Neuron (in vitro differentiated cells): ENCODE measurements around the gene TMEM187.

Source experiments
- H2AFZ ChIP-seq: one replicate; pipeline ENCODE4 v1.6.1; 2013; ENCODE audit warnings: low read depth, mild to moderate bottlenecking, inconsistent platforms, low read length, moderate library complexity
- H3K27me3 ChIP-seq: one replicate; pipeline ENCODE4 v1.6.1; 2013; ENCODE audit warnings: low read length; ENCODE audit not compliant: insufficient read depth
- H3K36me3 ChIP-seq: one replicate; pipeline ENCODE4 v1.6.1; 2013; ENCODE audit warnings: low read length; ENCODE audit not compliant: insufficient read depth
- H3K4me1 ChIP-seq: one replicate; pipeline ENCODE4 v1.6.1; 2013; ENCODE audit warnings: low read length; ENCODE audit not compliant: insufficient read depth
- H3K4me3 ChIP-seq: 2 replicates; pipeline ENCODE4 v1.5.1; 2013; ENCODE audit warnings: mild to moderate bottlenecking, low read length, moderate library complexity
- H3K9me3 ChIP-seq: one replicate; pipeline ENCODE4 v1.6.1; 2013; ENCODE audit warnings: low read length

TMEM187 gene

DNA sequence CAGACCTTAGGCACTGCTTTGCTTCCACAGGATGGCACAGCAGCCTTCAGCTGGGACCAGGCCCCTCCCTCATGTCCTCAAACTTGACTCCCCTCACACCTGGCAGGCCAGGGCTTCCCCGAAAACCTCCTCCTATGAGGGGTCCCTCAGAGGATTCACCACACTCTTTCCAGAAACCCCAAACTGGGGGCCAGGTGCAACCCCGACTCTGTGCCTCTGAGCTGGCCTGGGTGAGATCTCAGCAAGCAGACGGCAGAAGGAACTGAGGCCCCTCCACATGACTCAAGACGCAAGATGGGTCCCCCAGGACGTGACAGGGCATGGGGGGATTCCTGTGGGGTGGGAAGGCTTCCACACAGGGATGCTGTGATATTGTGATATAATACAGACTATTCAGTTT is 7.1 kb upstream of the TMEM187 start:
- peaks cover 30% of the 10 kb centered on the region for H3K4me1 ChIP-seq
- H3K27me3 ChIP-seq = no peaks in the 10 kb centered on the region
- H2AFZ ChIP-seq = no peak overlapping the region
- H3K4me3 ChIP-seq = no peak overlapping the region
- peaks cover 32% of the 10 kb centered on the region for H3K36me3 ChIP-seq
- H3K9me3 ChIP-seq = no peaks in the 10 kb centered on the region

DNA sequence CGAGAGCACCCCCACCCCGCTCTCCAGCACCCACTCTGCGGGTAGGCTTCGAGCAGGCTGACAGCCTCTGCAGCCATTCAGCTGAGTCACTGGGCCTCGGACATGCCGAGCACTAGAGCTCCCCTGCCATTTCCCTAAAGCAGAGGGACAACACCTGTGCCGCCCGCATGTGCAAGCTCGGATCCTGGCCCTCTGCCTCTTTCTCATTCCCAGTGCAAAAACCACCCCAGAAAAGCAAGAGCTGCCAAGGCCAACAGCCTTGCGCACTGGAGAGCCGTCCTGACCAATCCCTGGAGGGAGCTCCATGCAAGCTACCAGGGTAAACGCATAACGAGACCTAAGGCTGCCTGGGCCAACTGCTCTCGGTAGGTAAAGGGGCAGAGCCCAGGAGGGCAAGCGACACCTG is 6.3 kb upstream of the TMEM187 start:
- Histone ChIP-seq H3K4me1 (peaks cover 30% of the 10 kb centered on the region), H3K27me3 (no peaks in the 10 kb centered on the region), H2AFZ (no peak overlapping the region), H3K36me3 (peaks cover 24% of the 10 kb centered on the region), H3K4me3 (no peak overlapping the region), H3K9me3 (no peaks in the 10 kb centered on the region)

DNA sequence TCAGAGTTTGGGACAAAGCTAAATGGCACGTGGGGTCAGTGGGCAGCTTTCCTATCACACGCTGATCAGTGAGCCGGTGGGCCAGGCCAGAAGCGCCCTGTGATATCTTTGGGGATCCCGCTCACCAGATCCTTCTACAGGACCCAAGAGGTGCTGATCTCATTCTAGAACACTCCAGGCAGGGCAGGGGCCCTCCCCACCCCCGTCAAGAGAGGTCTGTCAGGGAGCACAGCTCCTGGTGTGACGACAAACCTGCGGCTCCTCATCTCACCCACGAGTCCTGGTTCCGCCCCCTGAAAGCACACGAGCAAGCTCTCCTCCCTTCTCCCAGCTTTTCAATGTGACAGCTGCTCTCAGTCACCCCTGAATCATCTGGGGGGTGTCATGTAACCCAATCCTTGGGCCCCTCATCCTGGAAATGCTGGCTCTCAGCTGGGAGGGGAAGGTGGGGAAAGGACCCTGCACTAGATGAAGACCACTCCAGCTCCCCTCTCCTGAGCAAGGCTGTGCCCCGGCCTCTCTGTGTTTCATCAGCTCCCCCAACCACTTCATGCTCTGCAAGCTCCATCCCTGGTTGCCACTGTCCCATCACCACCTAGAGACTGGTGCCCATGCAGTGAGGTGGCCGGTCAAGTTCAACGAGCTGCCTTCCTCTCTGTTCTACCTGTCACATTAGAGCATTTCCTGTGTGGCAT is 5.6 kb upstream of the TMEM187 start:
- Histone ChIP-seq H2AFZ (no peak overlapping the region), H3K27me3 (no peaks in the 10 kb centered on the region), H3K4me3 (no peak overlapping the region), H3K4me1 (peaks cover 30% of the 10 kb centered on the region), H3K36me3 (peaks cover 17% of the 10 kb centered on the region), H3K9me3 (no peaks in the 10 kb centered on the region)

DNA sequence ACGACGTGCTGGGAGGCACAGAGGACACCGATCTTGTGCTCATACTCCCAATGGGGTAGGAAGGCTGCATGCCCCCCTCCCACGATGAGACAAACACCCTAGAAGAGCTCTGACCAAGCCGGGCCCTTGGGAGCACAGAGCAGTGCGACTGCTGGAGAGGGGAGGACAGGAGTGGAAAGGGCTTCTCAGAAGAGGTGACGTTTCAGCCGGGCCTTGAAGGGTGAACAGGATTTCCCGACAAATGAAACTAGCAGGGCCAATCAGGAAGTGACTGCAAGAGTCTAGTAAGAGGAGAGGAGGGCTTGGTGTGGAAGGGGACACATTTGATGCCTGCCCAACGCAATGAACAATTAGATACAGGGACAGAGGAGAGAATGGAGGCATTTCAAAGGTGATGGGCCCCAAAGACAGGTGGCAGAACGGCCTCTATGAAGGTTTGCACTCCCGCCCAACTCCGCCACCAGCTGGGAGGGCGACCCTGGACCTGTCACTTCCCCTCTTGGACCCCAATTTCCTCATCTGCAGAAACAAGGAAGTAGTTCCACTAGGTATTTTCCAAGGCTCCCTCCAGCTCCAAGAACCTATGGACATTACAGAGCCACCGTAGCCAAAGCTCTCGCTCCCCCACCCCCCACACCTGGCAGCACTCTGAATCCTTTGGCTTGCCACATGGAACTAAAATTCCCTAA is 4.9 kb upstream of the TMEM187 start:
- Histone ChIP-seq H3K36me3 (peaks cover 10% of the 10 kb centered on the region), H3K9me3 (no peaks in the 10 kb centered on the region), H3K4me3 (no peak overlapping the region), H2AFZ (no peak overlapping the region), H3K4me1 (peaks cover 30% of the 10 kb centered on the region), H3K27me3 (no peaks in the 10 kb centered on the region)

DNA sequence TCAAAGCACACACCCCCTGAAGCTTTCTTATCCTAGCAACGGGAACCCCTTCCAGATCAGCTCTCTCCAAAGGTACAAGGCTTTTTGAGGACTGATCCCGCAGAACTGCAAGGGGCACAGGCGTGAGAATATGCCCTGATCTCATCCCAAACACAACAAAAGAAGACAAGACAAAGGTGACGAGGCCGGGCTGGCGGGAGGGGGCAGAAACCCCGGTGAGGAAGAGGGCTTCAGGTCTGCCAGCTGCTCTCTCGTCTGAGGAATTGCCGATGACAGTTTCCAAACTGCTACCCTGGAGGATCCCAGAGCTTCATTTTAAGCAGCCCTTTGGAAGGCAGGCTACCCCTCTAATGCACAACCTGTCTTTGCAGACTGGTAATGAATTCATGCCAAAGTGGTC is 4.3 kb upstream of the TMEM187 start:
- H3K27me3 ChIP-seq = no peaks in the 10 kb centered on the region
- H3K36me3 ChIP-seq = peaks cover 9% of the 10 kb centered on the region
- H3K4me3 ChIP-seq = no peak overlapping the region
- no peaks in the 10 kb centered on the region for H3K9me3 ChIP-seq
- H2AFZ ChIP-seq = no peak overlapping the region
- peaks cover 33% of the 10 kb centered on the region for H3K4me1 ChIP-seq

DNA sequence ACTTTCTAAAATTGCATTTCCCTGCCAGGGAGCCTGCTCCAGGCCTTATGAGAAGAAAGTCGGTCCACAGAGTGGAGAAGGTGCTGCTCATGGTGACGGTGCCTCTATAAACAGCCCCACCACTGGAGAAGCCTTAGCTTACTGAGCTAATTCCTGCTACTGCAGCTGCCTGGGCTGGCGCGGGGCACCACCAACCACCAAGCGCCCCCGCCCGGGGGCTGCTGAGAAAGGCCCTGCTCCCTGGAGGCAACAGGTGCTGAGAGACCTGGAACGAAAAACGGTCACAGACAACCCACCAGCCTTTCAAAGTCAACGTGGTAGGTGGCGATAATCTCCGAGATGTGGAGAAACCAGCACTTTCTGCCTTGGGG is 3.8 kb upstream of the TMEM187 start:
- peak overlapping the region; percentile 96 for H3K4me3 ChIP-seq
- peaks cover 38% of the 10 kb centered on the region for H3K4me1 ChIP-seq
- no peaks in the 10 kb centered on the region for H3K9me3 ChIP-seq
- H3K27me3 ChIP-seq = no peaks in the 10 kb centered on the region
- no peak overlapping the region for H2AFZ ChIP-seq
- H3K36me3 ChIP-seq = peaks cover 5% of the 10 kb centered on the region

- Histone ChIP-seq H3K27me3 (no peaks in the 10 kb centered on the region), H3K9me3 (no peaks in the 10 kb centered on the region), H2AFZ (no peak overlapping the region), H3K4me1 (peaks cover 43% of the 10 kb centered on the region), H3K36me3 (peaks cover 3% of the 10 kb centered on the region), H3K4me3 (peak overlapping the region; percentile 96)
These were observed 3.2 kb upstream of the TMEM187 start for GRCh38 chrX:153969125-153969903.

- Histone ChIP-seq H3K4me3 (peak overlapping the region; percentile 96), H3K36me3 (no peaks in the 10 kb centered on the region), H3K9me3 (no peaks in the 10 kb centered on the region), H3K27me3 (no peaks in the 10 kb centered on the region), H2AFZ (no peak overlapping the region), H3K4me1 (peaks cover 48% of the 10 kb centered on the region)
These were observed 2.6 kb upstream of the TMEM187 start for GRCh38 chrX:153969904-153970356.

GRCh38 chrX:153970357-153971123 is 2.0 kb upstream of the TMEM187 start:
- H3K4me1 ChIP-seq = peaks cover 48% of the 10 kb centered on the region
- peak overlapping the region; percentile 85 for H2AFZ ChIP-seq
- H3K36me3 ChIP-seq = no peaks in the 10 kb centered on the region
- H3K9me3 ChIP-seq = no peaks in the 10 kb centered on the region
- peak overlapping the region; percentile 96 for H3K4me3 ChIP-seq
- H3K27me3 ChIP-seq = no peaks in the 10 kb centered on the region

- Histone ChIP-seq H3K4me1 (peaks cover 48% of the 10 kb centered on the region), H3K36me3 (no peaks in the 10 kb centered on the region), H2AFZ (peak overlapping the region; percentile 85), H3K4me3 (peak overlapping the region; percentile 96), H3K27me3 (no peaks in the 10 kb centered on the region), H3K9me3 (no peaks in the 10 kb centered on the region)
These were observed 1.5 kb upstream of the TMEM187 start for GRCh38 chrX:153971124-153971449.

DNA sequence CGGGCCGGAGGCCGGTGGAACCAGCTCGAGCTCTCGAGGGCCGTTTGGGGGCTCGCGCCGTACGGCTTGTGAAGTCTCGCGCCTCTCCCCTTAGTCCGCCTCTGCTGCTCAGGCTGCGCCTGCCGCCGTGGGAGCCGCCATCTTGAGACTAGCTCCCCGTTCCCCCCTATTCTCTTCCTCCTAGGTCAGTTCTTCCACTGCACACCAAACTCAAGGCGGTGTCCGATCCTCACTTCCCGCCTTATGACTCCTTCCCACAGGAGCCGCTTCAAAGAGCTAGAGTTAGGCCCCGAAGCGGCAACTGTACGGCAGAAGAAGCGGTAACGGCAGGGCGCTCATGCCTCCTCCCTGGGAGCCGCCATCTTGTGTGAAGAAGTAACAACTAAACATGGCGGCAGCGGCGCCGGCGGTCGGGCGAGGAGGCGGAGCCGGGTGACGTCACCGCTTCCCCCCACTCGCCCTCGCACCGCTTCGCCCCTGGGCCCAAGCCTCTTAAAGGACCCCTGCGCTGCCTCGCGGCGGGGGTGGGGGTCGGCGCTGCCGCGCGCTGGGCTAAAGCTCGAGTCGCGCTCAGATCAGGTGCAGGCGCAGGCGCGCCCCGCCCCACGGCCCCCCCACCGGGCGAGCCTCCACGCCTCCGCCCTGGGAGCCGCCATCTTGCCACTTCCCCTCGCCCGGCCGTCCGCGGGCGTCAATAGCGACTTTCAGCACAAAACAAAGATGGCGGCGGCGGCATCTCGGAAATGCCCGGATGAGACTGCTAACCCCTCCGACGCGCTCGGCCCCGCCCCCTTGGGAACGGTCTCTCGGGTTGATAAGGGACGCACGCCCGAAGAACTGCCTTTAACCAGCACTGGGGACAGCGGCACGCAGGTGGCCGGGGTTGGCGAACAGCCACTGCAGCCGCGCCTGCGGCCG is 845 bp upstream of the TMEM187 start, which contains the start of gene HCFC1:
HCFC1 (minus strand) TSS at position 369 of the 918 bp plus-strand sequence. CDS start 978 bp downstream, outside the sequence.
- Histone ChIP-seq H3K9me3 (no peaks in the 10 kb centered on the region), H3K4me3 (peak within 1 kb of the TSS; percentile 96), H3K27me3 (no peaks in the 10 kb centered on the region), H2AFZ (peak within 1 kb of the TSS; percentile 85), H3K4me1 (peaks cover 48% of the 10 kb centered on the region), H3K36me3 (no peaks in the 10 kb centered on the region)
